Ammon's horn (tissue), 1 donor: Measurements from ENCODE around the gene C22orf23.
"Not testable (repeated sequence)": the region's sequence is repeated elsewhere in the genome, so short reads cannot be mapped to it uniquely, and the experiment has no call there.

Experiments used
- DNase-seq: peaks from one replicate; pipeline ENCODE4 v3.0.0-alpha.2; 2016; ENCODE audit warnings: low spot score

The C22orf23 gene

GRCh38 chr22:37953062-37953436 lies 352 bp downstream of the C22orf23 start:
- no peak for DNase-seq

DNA sequence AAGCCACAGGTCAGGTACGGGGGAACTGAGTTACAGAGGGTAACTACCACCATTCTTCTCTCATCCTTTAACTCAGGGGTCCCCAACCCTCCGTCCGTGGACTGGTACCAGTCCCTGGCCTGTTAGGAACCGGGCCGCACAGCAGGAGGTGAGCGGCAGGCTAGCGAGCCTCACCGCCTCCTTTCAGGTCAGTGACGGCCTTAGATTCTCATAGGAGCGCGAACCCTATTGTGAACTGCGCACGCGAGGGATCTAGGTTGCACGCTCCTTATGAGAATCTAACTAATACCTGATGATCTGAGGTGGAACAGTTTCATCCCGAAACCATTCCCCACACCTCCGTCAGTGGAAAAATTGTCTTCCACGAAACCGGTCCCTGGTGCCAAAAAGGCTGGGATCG lies 772 bp downstream of the C22orf23 start:
- not testable (repeated sequence) for DNase-seq

- DNase-seq, result no peak
Observed at GRCh38 chr22:37951305-37951704, 2.1 kb downstream of the C22orf23 start.

DNA sequence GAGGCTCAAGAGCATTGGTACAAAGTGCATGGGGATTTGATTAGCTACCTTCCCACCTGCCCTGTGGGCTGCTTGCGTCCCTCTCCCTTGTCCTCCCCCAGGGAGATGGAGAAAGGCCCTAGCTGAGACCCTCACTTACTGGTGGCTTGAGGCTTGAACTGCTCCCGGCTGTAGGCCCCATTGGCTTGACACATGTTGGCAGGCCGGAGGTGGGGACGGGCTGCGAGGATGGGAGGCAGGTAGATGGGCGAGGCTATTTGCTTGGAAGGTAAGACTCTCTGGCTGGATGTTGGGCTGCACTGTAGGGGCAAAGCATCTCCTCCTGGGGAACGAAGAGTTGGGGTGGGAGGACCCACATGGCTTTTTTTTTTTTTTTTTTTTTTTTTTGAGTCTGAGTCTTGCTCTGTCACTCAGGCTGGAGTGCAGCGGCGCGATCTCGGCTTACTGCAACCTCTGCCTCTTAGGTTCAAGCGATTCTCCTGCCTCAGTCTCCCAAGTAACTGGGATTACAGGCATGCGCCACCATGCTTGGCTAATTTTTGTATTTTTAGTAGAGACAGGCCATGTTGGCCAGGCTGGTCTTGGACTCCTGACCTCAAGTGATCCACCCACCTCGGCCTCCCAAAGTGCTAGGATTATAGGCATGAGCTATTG lies 6.1 kb downstream of the C22orf23 start:
- DNase-seq, result not testable (repeated sequence)

DNA sequence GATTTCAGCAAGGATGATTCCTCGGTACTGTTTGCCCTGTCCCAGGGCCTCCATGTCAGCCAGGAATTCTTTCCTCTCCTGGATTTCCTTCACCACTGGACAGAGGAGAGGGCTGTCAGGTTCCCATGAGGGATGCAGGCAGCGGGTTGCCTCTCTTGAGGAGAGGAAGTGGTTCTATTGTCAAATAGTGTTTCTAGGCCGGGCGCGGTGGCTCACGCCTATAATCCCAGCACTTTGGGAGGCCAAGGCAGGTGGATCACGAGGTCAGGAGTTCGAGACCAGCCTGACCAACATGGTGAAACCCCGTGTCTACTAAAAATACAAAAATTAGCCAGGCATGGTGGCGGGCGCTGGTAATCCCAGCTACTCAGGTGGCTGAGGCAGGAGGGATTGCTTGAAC lies 9.0 kb downstream of the C22orf23 start:
- not testable (repeated sequence) for DNase-seq

- DNase-seq, result no peak
Observed at GRCh38 chr22:37943825-37944198, 9.6 kb downstream of the C22orf23 start.

- DNase-seq, result no peak
Observed at GRCh38 chr22:37943136-37943824, 10.1 kb downstream of the C22orf23 start.

DNA sequence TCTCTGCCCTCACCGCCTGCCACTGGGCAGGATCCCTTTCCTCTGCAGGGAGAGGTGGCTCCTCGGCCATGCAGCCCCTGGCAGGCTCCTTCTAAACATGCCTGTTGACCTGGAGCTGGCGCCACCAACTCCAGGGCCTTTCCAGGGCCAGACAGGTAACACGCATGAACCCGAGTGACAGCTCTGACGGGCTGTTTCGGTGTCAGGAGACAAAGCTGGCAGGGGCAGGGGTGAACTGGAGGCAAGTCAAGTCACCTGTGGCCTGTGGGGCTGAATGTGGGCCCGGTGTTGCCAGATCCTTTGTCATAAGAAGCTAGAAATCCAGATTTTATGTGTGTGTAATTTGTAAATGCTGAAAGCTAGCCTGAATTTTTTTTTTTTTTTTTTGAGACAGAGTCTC lies 11.3 kb downstream of the C22orf23 start:
- no peak for DNase-seq

DNA sequence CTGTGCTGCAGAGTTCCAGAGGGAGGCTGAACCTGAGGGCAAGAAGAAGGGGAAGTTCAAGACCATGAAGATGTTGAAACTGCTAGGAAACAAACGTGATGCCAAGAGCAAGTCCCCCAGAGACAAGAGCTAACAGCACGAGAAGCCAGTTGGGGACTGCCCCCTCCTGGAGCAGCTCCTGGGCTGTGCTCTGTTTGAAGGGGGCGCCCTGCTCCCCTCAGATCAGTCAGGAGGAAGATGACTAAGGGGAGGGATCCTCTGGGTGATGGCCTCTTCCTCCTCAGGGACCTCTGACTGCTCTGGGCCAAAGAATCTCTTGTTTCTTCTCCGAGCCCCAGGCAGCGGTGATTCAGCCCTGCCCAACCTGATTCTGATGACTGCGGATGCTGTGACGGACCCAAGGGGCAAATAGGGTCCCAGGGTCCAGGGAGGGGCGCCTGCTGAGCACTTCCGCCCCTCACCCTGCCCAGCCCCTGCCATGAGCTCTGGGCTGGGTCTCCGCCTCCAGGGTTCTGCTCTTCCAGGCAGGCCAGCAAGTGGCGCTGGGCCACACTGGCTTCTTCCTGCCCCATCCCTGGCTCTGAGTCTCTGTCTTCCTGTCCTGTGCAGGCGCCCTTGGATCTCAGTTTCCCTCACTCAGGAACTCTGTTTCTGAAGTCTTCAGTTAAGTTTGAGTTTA lies 12.6 kb downstream of the C22orf23 start:
- no peak for DNase-seq

DNA sequence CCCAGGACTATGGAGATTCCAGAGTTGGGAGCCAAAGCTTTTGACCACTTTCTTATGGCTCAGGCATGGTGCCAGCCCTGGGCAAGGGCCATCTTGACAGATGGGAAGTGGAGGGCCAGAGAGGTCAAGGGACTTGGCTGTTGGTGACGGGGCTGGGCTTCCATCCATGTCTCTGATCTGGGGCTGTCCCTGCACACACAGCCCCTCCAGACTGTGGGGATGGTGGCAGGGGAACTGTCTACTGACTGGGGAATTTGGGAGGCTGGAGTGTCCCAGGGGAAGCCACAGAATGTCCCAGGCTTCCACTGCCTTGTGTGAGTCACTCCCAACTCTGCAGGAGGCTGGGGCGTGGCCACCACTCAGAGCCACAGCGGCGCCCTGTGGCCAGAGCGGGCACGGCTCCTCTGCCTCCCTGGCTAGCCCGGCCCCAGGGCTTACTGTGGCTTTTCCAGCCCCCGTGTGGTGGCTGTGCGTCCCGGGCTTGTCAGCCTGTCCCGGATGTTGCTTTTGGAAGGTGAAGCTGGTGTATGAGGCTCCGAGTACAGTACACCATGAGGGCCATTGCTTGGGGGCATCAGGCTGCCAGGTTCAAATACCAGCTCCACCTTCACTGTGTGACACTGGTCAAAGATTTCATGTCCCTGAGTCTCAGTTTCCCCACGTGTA lies 19.6 kb downstream of the C22orf23 start:
- DNase-seq, result peak; percentile 91

- no peak for DNase-seq
Observed at GRCh38 chr22:37932821-37933578, 20.4 kb downstream of the C22orf23 start.

- DNase-seq, result no peak
Observed at GRCh38 chr22:37932401-37932800, 21.0 kb downstream of the C22orf23 start.

- DNase-seq, result no peak
Observed at GRCh38 chr22:37931893-37932389, 21.5 kb downstream of the C22orf23 start.

- DNase-seq, result no peak
Observed at GRCh38 chr22:37930952-37931440, 22.4 kb downstream of the C22orf23 start.

DNA sequence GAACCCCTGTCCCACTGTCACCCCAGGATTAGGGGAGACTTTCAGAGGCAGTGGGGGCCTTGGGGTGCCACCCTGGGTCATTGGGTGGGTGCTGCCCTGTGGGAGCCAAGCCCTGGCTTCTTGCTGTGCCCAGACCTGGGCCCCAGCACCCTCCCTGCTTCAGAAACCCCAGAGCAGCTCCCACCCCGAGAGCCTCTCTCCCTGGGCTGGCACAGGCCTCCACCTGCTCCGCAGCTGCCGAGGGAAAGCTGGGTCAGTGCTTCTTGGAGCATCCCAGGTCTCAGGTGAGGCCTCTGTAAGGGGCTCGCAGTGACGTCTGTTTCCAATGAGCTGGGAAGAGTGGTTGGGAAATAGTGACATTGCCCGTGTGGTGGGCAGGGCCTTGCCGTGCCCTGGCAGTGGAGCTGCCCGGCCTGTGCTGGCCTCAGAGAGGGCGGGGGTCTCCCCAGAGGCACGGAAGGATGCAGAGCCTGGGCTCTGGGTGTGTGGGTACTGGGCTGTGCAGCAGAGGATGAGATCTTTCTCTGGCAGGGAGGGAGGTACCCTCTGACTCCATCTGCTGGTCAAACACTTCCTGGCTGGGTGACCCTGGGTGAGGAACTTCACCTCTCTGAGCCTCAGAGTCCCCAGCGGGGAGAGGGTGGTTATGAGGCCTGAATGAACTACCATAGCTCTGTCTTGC lies 23.0 kb downstream of the C22orf23 start:
- peak; percentile 56 for DNase-seq

DNA sequence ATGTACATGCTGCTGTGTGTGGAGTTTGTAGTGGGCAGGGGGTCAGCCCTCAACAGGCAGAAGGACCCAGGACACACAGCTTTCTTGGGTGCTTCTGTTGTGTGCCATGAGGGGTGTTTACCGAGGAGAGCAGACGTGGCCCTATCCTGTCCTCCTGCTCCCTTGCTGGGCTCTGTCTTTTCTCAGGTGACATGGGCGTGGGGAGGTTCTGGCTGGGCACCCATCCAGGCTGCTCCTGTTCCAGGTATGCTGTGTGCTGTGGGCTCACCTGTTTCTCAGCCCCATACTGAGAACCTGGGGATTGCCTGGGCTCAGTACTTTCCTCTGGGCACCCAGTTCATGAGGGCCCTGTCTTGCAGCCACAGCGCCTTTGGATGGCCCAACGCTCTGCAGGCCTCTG lies 24.0 kb downstream of the C22orf23 start:
- DNase-seq, result no peak

- no peak for DNase-seq
Observed at GRCh38 chr22:37927637-37927936, 25.8 kb downstream of the C22orf23 start.

DNA sequence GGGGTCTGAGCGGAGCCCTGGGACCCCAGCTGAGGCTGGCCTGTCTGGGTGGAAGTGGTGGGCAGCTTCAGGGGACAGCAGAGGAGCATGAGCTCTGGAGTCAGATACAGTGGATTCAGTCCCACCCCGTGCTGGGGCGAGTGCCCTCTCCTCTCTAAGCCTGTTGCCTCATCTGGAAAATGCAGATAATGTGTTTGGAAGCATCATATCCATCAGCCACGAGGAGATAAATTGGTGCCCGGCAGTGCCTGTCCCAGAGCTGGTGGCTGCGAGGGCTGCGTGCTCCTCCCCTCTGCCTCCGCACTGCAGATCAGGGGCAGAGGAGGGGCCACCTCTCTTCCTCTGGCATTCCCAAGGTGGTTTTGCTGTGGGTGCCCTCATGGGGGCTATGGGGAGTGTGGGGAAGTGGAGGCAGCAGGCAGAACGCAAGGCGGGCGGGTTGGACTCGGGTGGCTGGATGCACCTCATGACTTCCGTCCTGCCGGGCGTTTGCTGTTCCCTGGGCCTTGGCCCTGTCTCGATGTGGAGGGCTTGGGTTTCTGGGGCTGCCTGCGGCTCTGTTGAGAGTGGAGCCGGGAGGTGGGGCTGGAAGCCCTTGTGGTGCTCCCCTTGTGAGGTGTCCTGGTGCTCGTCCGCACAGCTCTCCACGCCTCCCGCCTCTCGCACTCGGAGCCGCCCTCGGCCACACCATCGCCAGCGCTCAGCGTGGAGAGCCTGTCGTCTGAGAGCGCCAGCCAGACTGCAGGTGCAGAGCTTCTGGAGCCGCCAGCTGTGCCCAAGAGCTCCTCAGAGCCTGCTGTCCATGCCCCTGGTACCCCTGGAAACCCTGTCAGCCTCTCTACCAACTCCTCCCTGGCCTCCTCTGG lies 26.4 kb downstream of the C22orf23 start:
- DNase-seq, result no peak

DNA sequence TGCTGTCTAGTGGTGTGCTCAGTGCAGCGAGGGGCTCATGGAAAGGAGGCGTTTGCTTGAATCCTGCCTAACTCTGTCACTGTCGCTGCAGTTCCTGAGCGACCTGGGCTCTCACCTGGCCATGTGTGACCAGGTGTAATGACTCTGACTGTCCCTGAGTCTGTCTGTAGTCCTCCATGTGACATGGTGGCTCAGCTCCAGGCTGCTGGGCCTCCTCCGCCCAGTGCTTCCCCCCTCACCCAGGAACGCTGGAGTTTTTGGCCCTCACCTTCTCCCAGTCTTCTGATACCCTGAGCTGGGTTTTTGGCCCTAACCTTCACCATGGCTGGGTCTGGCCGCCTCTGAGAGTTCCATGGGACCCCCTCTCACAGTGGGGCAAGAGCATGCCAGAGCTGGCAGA lies 27.0 kb downstream of the C22orf23 start:
- no peak for DNase-seq

DNA sequence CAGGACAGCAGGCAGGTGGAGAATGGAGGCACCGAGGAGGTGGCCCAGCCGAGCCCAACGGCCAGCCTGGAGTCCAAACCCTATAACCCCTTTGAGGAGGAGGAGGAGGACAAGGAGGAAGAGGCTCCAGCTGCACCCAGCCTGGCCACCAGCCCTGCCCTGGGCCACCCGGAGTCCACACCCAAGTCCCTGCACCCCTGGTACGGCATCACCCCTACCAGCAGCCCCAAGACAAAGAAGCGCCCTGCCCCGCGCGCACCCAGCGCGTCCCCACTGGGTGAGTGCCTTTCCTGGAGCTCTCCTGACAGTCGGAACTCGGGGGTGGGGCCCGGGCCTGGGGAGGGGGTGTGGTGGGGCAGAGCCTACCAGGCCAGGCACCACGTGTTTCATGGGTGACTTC lies 27.6 kb downstream of the C22orf23 start:
- DNase-seq, result no peak
